ENCODE results near the gene CELA2B. TPM values are rescaled to one million over a fixed set of nuclear protein-coding genes. Genes with fewer than 3 reads are reported as not detected.
"Not testable (repeated sequence)": the region's sequence is repeated elsewhere in the genome, so short reads cannot be mapped to it uniquely, and the experiment has no call there.

CELA2B gene
- polyA plus RNA-seq, 3 donors = not detected

- Histone ChIP-seq H3K4me1 (ENCODE audit: control insufficient read depth in 1 of 2, insufficient read depth in 2 of 2, low read length in 2 of 2) (no peaks in the 10 kb centered on the region), H3K27ac (ENCODE audit: low read depth in 1 of 2, low read length in 2 of 2) (no peak overlapping the region), H3K27me3 (ENCODE audit: control insufficient read depth in 2 of 2, insufficient read depth in 2 of 2, low read length in 2 of 2) (no peaks in the 10 kb centered on the region), H3K36me3 (replicated peaks in 1 of 2; ENCODE audit: control insufficient read depth in 1 of 2, insufficient read depth in 2 of 2, low read length in 2 of 2) (no peaks in the 10 kb centered on the region), H3K4me3 (replicated peaks in 1 of 3; ENCODE audit: low read depth in 2 of 3, low read length in 3 of 3) (no peak overlapping the region), H2AFZ (ENCODE audit: insufficient read depth, low read depth, low read length, poor library complexity, severe bottlenecking) (no peak overlapping the region), H3K9ac (ENCODE audit: insufficient read depth, low read length, poor library complexity, severe bottlenecking) (no peak overlapping the region), H3K9me3 (replicated peaks in 1 of 2; ENCODE audit: control insufficient read depth in 1 of 2, insufficient read depth in 1 of 2, low read length in 2 of 2) (no peaks in the 10 kb centered on the region), H3K79me2 (ENCODE audit: insufficient read depth, low read length) (no peaks in the 10 kb centered on the region), H3K4me2 (replicated peaks; ENCODE audit: extremely low read depth, low read length, poor library complexity, severe bottlenecking) (no peak overlapping the region), H4K20me1 (ENCODE audit: insufficient read depth, low read length) (no peaks in the 10 kb centered on the region)
- intact Hi-C loops (cut with micrococcal nuclease) = no loop called here
- 92% methylated on average over 2 of the region's 2 CpGs for WGBS (ENCODE audit: insufficient coverage)
- Mint-ChIP-seq H3K9me3 (peaks cover 0 to 4% (median 0%) of the 10 kb centered on the region in 7 donors), H3K27ac (no peak overlapping the region), H3K36me3 (peaks cover 8 to 12% of the 10 kb centered on the region in 2 donors), H3K4me3 (no peak overlapping the region), H3K27me3 (ENCODE audit: low read depth in 3 of 3) (peaks cover 0 to 3% (median 0%) of the 10 kb centered on the region in 3 donors), H3K4me1 (peaks cover 2% of the 10 kb centered on the region)
- no peak for DNase-seq
- TF ChIP-seq CTCF (IDR thresholded peaks at IDR 0.05) = no peak
These were observed 8.1 kb downstream of the CELA2B start for GRCh38 chr1:15483971-15484370.

GRCh38 chr1:15484443-15484842 lies 8.5 kb downstream of the CELA2B start:
- peaks cover 8 to 12% of the 10 kb centered on the region in 2 donors for H3K36me3 Mint-ChIP-seq
- intact Hi-C loops (cut with micrococcal nuclease); H3K9me3 ChIP-seq (replicated peaks in 1 of 2; ENCODE audit: control insufficient read depth in 1 of 2, insufficient read depth in 1 of 2, low read length in 2 of 2); DNase-seq; H3K27ac ChIP-seq (ENCODE audit: low read depth in 1 of 2, low read length in 2 of 2); H3K4me3 ChIP-seq (replicated peaks in 1 of 3; ENCODE audit: low read depth in 2 of 3, low read length in 3 of 3); H2AFZ ChIP-seq (ENCODE audit: insufficient read depth, low read depth, low read length, poor library complexity, severe bottlenecking); H3K27me3 Mint-ChIP-seq (ENCODE audit: low read depth in 3 of 3); H3K79me2 ChIP-seq (ENCODE audit: insufficient read depth, low read length); H3K4me1 Mint-ChIP-seq; H3K4me3 Mint-ChIP-seq; H3K27me3 ChIP-seq (ENCODE audit: control insufficient read depth in 2 of 2, insufficient read depth in 2 of 2, low read length in 2 of 2); H3K4me2 ChIP-seq (replicated peaks; ENCODE audit: extremely low read depth, low read length, poor library complexity, severe bottlenecking); H3K36me3 ChIP-seq (replicated peaks in 1 of 2; ENCODE audit: control insufficient read depth in 1 of 2, insufficient read depth in 2 of 2, low read length in 2 of 2); H3K9me3 Mint-ChIP-seq; H3K9ac ChIP-seq (ENCODE audit: insufficient read depth, low read length, poor library complexity, severe bottlenecking); H3K4me1 ChIP-seq (ENCODE audit: control insufficient read depth in 1 of 2, insufficient read depth in 2 of 2, low read length in 2 of 2); H3K27ac Mint-ChIP-seq; H4K20me1 ChIP-seq (ENCODE audit: insufficient read depth, low read length): not testable (repeated sequence)
- no CpG with 5 or more reads among the region's 6 CpGs for WGBS (ENCODE audit: insufficient coverage)
